ENCODE results near the gene MICU2.
"Not testable (repeated sequence)": the region's sequence is repeated elsewhere in the genome, so short reads cannot be mapped to it uniquely, and the experiment has no call there.

The MICU2 gene

GRCh38 chr13:21590665-21591456, 13.1 kb downstream of the MICU2 start:
- not testable (repeated sequence) for DNase-seq

- DNase-seq, result no peak
These were observed 13.7 kb downstream of the MICU2 start for GRCh38 chr13:21590231-21590630.

GRCh38 chr13:21589510-21589909, 14.5 kb downstream of the MICU2 start:
- not testable (repeated sequence) for DNase-seq

- not testable (repeated sequence) for DNase-seq
These were observed 15.6 kb downstream of the MICU2 start for GRCh38 chr13:21588411-21588810.

- no peak for DNase-seq
These were observed 18.9 kb downstream of the MICU2 start for GRCh38 chr13:21584973-21585592.

DNA sequence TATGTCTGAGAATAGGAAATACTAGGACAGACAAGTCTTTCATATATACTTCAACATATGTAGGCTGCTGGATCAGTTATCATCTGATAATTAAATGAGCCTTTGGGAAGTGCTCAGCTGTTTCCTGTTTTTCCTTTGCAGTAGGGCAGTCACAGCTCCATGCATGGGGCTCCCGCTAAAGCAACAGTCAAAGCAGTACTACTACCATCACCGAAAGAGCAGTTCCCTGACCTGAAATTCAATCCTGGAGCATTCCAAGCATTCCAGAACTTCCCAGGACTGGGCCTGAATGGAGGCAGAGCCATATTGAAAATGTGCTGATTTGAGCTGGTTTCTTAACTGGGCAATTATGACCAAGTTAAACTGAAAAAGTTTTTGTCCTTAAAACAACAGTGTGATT, 20.5 kb downstream of the MICU2 start:
- DNase-seq, result no peak

DNA sequence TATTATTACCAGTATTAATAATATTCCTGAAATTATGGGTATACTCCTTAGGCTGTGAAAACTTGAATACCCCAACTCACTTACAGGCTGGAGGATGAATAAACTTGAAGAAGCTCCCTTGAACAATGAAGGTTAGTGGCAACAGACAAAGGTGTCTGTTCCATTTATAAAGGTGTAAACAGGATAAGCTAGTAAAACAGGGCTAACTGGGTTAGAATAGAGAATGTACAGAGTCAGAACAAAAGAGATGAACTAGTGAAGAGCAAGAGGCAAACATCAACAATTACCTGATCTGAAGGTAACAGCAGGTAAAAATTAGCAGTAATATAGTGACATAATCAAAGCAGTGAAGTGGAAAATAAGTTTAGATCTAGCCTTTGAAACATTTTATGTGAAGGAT, 23.2 kb downstream of the MICU2 start:
- no peak for DNase-seq

DNA sequence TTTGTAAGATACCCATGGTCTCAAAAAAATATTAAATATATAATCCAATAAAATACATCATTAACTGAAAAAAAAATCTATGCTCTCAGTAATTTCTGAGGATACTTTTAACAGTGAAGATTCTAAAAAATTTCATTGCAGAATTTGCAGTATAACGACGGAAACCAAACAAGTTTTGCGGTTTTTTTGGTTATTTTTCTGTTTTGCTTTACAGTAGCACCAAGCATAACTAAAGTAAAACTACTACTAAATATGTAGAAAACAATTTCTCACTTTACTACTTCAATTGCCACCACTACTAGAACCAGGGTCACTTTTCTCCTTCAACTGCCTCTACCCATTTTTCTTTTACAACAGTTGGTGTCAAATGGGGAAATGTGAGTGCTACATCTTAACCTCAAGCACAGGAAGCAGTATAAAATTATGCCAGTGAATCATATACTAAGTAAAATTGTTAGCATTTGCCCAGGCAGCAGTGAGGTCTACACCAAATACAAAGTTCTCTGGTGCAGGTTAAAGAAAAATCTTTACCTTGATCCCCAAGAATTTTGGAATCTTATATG, 24.1 kb downstream of the MICU2 start:
- DNase-seq, result peak; percentile 40

DNA sequence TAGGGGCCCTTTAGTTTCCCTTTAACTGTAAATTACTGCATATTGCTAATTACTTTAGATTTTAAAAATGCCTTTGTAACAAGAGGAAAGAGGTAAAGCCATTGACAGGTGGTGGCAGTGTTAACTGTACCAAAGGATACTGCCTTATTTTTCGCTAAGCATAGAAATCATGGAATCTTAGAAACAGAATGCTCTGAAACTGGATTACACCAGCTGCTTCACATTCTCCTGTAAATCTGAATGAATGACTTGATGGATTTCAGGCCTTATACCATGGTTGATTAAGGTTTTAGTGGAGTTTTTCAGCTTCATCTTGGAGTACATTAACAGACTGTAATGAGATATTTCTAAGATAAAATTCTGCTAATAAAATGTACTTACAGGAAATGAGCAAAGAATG, 25.2 kb downstream of the MICU2 start:
- DNase-seq, result no peak

DNA sequence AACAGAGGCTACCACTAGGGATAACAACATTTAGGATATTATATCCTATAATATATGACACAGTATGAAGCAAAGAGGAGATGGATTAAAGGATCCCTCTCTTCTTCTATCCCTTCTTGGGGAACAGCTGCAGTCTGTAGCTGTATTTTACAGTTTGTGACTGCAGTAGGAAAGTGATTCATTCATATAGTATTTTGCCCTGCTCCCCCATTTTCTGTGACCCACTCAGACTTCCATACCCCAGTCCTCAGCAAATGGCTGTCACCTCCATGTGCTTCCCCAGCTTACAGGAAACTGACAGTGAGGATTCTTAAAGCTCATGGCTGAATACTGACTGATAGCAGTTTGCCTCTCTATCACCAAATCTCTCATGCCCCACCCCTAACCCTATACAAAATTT, 27.5 kb downstream of the MICU2 start:
- no peak for DNase-seq

- no peak for DNase-seq
These were observed 29.9 kb downstream of the MICU2 start for GRCh38 chr13:21573920-21574712.

- no peak for DNase-seq
These were observed 34.3 kb downstream of the MICU2 start for GRCh38 chr13:21569686-21570085.

- no peak for DNase-seq
These were observed 35.1 kb downstream of the MICU2 start for GRCh38 chr13:21568854-21569253.

DNA sequence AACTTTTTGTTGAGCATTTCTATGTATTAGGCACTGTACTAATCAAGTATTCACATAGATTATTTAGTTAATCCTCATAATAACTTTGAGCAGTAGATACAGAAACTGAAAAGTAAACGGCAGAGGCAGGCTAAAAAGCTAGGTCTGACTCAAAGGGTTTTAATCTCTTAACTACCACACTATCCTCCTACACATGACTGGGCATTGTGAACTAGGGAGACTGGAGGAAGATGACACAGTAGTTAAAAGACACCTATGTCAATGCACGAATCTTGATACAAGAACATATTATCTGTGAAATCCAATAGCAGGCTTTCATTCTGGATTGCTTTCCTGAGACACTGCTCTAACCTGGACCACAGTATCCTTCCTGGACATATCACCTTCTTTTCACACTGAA, 36.3 kb downstream of the MICU2 start:
- DNase-seq, result no peak

GRCh38 chr13:21557995-21558394, 46.0 kb downstream of the MICU2 start:
- peak; percentile 19 for DNase-seq

- DNase-seq, result no peak
These were observed 47.9 kb downstream of the MICU2 start for GRCh38 chr13:21556051-21556450.

- DNase-seq, result not testable (repeated sequence)
These were observed 50.7 kb downstream of the MICU2 start for GRCh38 chr13:21553261-21553660.

GRCh38 chr13:21550918-21551317, 53.1 kb downstream of the MICU2 start:
- no peak for DNase-seq

DNA sequence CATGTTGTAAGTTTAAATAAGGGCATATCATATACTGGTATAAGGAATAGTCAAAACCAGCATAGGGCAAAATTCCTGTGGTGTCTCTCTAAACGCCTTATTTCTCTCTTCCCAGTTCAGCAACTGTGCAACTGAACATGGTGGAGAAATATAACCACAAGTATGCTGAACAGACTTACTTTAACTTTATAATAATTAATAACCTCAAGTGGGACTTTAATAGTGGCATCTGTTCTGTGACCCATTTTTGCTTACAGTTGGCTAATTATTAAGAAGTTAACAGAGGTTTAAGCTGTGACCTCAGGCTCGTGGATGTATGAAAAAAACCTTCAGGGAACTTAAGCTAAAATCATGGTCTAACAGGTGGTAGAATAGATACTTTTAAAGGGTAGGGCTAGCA, 54.3 kb downstream of the MICU2 start:
- DNase-seq, result no peak

DNA sequence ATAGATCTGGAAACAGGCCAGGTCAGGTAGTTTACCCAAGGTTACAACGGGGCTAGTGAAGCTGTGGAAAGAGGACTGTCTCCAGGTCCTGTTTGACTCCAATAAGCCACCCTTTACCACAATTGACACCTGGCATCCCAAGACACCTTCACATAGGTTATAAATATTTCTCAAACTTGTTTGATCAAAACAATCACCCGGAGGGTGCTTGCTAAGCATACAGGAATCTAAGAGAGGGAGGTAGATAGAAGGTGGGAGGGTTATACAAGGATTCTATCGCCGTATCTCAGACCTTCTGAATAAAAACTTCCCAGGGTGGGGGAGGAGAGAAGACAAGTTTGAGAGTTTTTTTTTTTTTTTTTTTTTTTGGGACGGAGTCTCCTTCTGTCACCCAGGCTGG, 55.4 kb downstream of the MICU2 start:
- no peak for DNase-seq

GRCh38 chr13:21546372-21546771, 57.6 kb downstream of the MICU2 start:
- DNase-seq, result no peak

DNA sequence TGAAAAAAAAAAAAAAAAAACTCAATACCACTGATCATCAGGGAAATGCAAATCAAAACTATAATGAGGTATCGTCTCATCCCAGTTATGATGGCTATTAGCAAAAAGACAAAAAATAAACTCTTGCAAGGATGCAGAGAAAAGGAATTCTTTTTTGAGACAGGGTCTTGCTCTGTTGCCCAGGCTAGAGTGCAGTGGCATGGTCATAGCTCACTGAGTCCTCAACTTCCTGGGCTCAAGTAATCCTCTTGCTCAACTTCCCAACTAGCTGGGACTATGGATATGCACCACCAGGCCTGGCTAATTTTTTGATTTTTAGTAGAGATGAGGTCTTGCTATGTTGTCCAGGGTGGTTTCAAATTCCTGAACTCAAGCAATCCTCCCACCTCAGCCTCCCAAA, 59.5 kb downstream of the MICU2 start:
- no peak for DNase-seq

GRCh38 chr13:21542563-21542962, 61.4 kb downstream of the MICU2 start:
- DNase-seq, result no peak

GRCh38 chr13:21541980-21542379, 62.0 kb downstream of the MICU2 start:
- no peak for DNase-seq
